ENCODE data around the gene ERVFRD-1. TPM values are rescaled to one million over a fixed set of nuclear protein-coding genes. Genes with fewer than 3 reads are reported as not detected.
"Not testable (repeated sequence)": the region's sequence is repeated elsewhere in the genome, so short reads cannot be mapped to it uniquely, and the experiment has no call there.

Gene ERVFRD-1
- total RNA-seq, 1 donor from 2014 or later, result 0.05 TPM

DNA sequence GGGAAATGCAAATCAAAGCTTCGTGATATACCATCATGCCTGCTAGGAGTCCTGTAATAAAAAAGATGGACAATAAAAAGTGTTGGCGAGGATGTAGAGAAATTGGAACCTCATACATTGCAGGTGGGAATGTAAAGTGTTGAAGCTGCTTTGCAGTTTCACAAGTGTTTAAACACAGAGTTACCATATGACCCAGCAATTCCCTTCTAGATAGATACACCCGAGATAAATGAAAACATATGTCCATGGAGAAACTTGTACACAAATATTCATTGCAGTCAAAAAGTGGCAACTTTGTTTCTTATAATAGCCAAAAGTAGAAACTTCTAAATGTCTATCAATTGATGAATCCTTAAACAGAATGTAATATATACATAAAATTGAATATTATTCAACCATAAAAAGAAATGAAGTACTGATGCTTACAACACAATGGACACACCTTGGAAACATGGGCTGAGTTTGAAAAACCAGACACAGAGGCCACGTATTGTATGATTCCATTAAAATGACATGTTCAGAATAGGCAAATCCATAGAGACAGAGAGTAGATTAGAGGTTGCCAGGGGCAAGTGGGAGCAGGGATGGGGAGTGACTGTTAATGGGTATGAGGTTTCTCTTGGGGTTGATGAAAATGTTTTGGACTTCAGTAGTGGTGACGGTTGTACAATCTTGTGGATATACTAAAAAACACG, 20.8 kb upstream of the ERVFRD-1 start:
- DNase-seq (no peak), ATAC-seq (ENCODE audit: poor library complexity) (no peak)
- intact Hi-C loops (cut with DNase I), result no loop called here

DNA sequence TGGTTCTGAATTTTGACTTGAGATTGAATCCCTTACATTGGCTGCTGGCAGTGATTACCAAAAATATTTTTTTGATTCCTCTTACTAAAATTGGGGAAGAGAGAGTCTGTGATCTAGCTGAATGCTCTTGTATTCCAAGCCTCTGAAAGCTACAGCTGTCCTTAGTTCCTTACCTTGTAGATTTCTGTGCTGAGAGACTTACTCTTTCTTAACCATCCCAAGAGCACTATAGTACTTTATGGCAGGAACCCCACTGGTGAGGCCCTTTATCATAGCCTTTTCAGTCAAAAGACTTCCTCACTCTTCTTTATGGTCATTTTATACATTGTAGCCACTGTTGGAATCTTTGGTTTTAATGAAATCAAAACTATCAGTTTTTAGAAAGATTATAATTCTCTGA, 19.1 kb upstream of the ERVFRD-1 start:
- intact Hi-C loops (cut with DNase I), result no loop called here
- ATAC-seq (ENCODE audit: poor library complexity) (no peak), DNase-seq (no peak)

DNA sequence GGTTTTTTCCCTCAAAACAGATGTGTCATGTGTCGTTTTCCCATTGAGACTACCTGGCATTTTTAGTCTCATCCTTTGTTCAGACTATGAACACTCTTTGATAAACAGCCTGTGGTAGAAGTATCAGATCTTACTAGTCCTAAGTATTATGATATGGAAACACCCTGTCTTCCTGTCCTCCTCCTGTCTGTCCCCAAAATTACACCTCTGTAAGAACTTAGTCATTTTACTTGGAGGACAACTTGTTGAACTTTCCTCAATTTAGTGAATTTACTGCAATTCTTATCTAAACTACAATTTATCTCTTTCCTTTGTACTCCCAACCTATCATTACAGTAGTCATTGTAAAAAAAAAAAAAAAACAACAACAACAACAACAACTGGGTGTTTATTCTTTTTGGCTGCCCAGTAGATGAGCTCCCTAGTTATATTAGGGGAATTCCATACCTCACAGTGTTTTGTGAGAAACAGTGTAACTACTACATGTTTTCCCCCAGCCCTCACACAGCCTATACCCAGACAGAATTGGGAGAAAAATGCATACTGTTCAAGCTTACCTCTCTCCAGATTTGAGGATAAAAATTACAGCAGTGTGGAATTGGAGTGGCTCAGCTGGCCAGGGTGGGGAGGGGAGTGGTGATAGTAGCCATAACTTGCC, 18.5 kb upstream of the ERVFRD-1 start:
- intact Hi-C loops (cut with DNase I), result no loop called here
- no peak for ATAC-seq (ENCODE audit: poor library complexity)

DNA sequence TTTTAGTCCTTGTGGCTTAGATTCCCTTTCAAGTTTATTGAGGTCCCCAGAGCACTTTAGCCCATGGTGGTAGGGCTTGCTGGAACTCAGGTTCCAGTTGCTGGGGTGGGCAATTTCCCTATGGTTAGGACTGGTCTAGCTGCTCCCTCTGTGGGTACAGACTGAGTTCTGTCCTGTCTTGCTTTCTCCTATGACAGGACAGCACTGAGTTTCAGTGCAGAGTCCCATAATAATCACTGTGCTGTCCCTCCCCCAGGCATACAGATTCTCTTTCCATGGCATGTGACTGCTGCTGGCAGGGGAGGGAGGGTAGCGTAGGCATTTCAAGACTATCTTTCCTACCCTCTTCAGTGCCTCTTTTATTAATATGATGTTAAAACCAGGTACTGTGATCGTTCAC, 17.1 kb upstream of the ERVFRD-1 start:
- ATAC-seq (ENCODE audit: poor library complexity), result peak; percentile 74

More for the DNA sequence above, 18.5 kb upstream of the ERVFRD-1 start:
- no peak for DNase-seq

DNA sequence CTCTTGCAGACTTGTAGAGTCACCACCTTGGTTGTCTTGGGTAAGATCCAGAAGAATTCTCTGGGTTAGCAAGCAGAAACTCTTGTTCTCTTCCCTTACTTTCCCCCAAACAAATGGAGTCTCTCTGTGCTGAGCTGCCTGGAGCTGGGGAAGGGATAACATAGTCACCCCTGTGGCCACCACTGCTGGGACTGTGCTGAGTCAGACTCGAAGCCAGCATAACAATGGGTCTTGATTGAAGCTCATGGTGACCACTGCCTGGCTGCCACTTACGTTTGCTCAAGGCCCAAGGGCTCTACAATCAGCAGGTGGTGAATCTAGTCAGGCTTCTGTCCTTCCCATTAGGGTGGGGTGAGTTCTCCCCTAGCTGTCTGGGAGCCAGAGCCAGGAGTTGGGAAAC, 15.4 kb upstream of the ERVFRD-1 start:
- no peak for DNase-seq
- ATAC-seq (ENCODE audit: poor library complexity), result no peak
- intact Hi-C loops (cut with DNase I), result no loop called here

More for the DNA sequence above, 17.1 kb upstream of the ERVFRD-1 start:
- no peak for DNase-seq
- intact Hi-C loops (cut with DNase I), result no loop called here

DNA sequence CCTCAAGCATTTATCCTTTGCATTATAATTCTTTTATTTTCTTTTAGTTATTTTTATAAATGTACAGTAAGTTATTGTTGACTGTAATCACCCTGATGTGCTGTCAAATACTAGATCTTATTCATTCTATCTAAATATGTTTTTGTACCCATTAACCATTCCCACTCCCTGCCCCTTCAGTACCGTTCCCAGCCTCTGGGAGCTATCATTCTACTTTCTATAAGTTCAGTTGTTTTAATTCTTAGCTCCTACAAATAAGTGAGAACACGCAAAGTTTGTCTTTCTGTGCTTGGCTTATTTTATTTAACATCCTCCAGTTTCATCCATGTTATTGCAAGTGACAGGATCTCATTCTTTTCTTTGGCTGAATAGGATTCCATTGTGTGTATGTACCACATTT, 12.5 kb upstream of the ERVFRD-1 start:
- intact Hi-C loops (cut with DNase I), result no loop called here
- ATAC-seq (ENCODE audit: poor library complexity) (no peak), DNase-seq (no peak)

DNA sequence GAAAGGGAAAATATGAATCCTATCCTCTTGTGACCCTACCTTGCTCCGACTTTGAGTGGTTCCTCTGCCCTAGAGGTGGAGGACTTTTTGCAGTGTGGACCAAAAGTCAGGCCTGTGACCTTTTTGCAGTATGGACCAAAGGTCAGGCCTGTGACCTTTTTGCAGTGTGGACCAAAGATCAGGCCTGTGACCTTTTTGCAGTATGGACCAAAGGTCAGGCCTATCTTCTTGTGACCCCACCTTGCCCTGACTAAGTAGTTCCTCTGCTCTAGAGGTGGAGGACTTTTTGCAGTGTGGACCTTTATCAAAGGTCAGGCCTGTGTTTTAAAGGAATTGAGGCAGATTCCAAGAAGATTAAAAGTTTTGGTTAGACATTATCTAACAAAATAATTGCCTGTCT, 10.9 kb upstream of the ERVFRD-1 start:
- DNase-seq (no peak), ATAC-seq (ENCODE audit: poor library complexity) (no peak)
- intact Hi-C loops (cut with DNase I), result no loop called here

DNA sequence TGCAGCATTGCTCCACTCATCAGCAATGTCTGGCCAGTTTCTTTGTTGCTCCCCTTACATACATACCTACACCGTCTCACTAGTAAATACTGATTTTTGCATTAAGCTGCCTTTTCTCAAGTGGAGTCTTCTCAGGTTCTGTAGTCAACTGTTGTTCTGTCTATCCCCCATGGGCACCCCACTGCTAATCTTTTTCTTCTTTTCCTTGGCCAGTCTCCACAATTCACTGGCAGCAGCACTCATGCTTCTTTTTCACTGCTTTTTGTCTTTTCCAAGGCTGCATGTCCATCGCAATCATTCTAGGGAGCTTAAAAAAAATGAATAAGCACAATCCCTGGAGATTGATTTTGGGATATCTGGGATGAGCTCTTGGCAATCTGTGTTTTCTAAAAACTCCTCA, 10.3 kb upstream of the ERVFRD-1 start:
- no peak for DNase-seq

DNA sequence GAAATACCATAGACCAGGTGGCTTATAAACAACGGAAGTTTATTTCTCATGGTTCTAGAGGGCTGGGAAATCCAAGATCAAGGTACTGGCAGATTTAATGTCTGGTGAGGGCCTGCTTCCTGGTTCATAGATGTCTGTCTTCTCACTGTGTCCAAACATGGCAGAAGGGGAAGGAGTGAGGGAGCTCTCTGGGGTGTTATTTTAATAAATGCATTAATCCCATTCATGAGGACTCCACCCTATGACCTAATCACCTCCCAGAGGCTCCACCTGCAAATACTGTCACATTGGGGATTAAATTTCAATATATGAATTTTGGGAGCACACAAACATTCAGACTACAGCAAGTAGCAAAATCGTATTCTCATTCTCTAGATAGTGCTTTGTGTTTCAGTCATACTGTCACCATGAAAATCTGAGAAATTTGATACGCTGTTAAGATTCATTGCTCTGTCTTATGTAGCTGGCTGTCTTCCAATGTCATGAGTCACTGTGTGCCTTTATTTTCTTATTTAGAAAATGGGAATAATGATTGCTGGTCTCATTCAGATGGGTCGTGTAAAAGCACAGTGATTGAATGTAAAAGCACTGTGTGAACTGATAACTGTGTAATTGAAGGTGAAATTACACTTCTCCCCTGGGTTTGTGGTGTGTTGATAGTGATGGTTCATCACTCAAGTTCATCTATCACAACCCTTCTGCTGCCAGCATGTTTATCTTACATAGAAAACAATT, 8.9 kb upstream of the ERVFRD-1 start:
- intact Hi-C loops (cut with DNase I), result no loop called here
- ATAC-seq (ENCODE audit: poor library complexity) (no peak), DNase-seq (no peak)

More for the DNA sequence above, 10.3 kb upstream of the ERVFRD-1 start:
- ATAC-seq (ENCODE audit: poor library complexity), result peak; percentile 55
- intact Hi-C loops (cut with DNase I), result no loop called here

DNA sequence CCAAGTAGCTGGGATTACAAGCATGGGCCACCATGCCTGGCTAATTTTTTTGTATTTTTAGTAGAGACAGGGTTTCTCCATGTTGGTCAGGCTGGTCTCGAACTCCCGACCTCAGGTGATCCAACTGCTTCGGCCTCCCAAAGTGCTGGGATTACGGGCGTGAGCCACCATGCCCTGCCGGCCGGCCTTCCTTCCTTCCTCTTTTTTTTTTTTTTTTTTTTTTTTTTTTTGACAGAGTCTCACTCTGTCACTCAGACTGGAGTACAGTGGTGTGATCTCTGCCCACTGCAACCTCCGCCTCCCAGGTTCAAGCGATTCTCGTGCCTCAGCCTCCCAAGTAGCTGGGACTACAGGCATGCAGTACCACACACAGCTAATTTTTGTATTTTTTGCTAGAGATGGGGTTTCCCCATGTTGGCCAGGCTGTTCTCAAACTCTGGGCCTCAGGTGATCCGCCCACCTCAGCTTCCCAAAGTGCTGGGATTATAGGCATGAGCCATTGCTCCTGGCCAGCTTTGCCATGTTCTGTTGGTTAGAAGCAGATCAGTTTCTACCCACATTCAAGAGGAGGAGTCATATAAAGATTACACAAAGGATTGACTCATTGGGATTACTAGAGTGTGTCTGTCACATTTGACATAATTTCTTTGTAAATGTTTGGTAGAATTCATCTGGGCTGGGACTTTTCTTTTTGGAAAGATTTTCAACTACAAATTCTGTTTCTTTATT, 4.4 kb upstream of the ERVFRD-1 start:
- intact Hi-C loops (cut with DNase I); ATAC-seq (ENCODE audit: poor library complexity); DNase-seq: not testable (repeated sequence)

DNA sequence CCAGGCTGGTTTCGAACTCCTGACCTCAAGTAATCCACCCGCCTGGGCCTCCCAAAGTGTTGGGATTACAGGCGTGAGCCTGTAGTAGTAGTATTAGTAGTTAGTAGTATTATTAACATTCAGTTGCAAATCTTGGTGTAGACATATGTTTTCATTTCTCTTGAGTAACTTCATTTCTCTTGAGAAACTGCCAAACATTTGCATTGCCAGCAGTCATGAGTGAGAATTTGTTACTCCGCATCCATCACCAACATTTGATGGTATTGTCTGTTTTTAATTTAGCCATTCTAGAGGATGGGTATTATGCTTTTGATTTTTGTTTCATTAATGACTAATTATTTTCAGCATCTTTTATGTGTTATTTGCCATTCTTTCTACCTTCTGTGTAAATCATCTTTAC, 1.5 kb upstream of the ERVFRD-1 start:
- intact Hi-C loops (cut with DNase I), result no loop called here
- no peak for ATAC-seq (ENCODE audit: poor library complexity)
- DNase-seq, result no peak

DNA sequence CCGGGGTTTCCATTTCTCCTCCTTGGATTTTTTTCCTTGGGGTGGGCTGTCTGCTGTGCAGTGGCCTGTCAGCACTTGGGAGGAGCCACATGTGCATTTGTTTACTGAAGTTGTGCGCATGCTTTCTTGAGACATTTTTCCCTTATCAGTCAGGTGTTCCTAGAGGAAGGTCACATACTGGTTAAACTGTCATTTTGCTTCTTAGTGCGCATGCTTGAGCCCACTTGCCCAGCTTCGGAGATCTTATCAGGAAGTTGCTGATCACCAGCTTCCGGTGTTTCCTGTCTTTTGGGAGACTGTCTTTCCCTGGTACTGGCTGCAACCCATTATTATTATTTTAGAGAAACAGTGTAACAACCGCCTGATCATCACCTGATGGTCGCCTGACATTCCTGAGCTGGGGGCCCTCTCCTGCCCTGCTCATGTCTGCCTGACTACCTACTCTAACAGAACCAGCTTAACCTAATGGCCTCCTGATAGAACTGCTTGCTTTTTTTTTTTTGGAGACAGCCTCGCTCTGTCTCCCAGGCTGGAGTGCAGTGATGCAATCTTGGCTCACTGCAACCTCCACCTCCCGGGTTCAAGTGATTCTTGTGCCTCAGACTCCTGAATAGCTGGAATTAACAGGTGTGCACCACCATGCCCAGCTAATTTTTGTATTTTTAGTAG, 378 bp upstream of the ERVFRD-1 start:
- no peak for DNase-seq
- ATAC-seq (ENCODE audit: poor library complexity), result peak; percentile 22
- intact Hi-C loops (cut with DNase I), result no loop called here

DNA sequence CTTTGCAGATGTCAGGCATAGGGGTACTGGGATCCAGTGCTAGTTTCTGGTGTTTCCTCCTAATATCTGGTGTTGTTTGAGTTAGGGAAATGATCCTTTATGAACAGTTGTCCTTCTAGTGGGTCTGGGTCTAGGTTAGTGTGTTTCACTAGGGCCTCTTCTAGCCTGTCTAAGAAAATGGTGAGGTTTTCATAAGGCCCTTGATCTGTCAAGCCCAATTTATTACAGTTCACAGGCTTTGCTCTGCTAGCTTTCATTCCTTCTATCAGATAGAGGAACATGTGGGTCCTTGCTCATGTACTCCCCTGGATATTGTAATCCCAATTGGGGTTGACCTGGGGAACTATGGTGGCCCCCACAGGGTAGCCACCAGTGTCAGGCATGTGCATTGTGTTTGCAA, 2.8 kb downstream of the ERVFRD-1 start:
- DNase-seq (no peak), ATAC-seq (ENCODE audit: poor library complexity) (no peak)
- intact Hi-C loops (cut with DNase I), result no loop called here

DNA sequence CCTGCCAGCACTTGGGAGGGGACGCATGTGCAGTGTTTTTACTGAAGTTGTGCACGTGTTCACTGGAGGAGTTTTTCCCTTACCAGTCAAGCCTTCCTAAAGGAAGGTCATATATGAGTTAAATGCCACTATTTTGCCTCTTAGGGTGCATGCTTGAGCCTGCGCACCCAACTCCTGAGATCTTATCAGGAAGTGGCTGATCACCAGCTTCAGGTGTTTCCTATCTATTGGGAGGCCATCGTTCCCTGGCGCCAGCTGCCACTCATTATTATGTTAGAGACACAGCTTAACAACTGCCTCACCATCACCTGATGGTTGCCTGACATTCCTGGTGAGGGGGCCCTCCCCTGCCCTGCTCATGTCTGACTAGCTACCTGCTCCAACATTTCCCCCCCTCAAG, 8.5 kb downstream of the ERVFRD-1 start:
- ATAC-seq (ENCODE audit: poor library complexity), result no peak
- DNase-seq, result no peak
- intact Hi-C loops (cut with DNase I), result no loop called here

DNA sequence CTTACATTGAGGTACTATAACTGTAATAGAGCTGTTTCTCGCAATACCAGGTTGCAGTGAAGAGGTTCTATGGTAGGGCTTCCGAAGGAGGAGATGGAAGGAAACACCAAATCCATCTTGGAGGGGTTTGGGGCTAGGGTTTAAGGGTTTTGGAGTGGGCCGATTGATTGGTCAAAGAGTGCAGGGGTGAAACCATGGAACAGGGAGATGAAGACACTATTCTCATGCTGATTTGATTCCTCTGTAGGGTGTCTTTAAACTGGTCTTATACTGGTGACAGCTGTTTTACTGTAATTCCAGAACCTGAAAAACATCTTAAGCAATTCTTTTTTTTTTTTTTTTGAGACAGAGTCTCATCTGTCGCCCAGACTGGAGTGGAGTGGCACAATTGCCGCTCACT, 10.1 kb downstream of the ERVFRD-1 start:
- intact Hi-C loops (cut with DNase I), result no loop called here
- DNase-seq (no peak), ATAC-seq (ENCODE audit: poor library complexity) (no peak)

DNA sequence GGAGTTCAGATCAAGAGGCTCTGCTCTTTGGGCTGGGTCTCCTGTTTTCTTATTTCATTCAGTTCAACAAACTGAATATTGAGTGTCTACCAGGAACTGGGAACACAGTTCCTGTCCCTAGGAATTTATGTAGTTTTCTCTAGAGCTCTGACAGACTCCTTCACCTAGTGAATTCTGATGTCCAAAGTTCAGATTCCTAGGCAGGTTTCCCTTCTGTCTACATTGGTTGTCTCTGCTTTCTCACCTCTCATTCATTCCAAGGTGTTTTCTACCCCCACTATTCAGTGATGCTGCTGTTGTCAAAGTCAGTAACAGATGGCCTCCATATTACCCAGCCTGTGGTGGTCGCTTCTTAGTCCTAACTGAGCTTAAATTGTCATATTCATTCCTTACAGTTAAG, 13.5 kb downstream of the ERVFRD-1 start:
- intact Hi-C loops (cut with DNase I), result no loop called here
- DNase-seq (no peak), ATAC-seq (ENCODE audit: poor library complexity) (no peak)

DNA sequence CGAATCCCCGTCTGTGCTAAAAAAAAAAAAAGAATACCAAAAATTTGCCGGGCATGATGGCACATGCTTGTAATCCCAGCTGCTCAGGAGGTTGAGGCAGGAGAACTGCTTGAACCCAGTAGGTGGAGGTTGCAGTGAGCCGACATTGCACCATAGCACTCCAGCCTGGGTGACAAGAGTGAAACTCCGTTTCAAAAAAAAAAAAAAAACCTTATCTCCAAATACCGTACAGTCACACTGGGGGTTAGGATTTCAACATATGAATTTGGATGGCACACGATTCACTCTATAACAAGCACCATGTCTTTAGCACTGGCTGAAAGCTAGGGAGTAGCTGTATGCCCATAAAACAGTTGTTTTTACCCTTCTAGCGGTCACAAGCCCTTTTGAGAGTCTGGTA, 14.0 kb downstream of the ERVFRD-1 start:
- ATAC-seq (ENCODE audit: poor library complexity) (no peak), DNase-seq (no peak)
- intact Hi-C loops (cut with DNase I), result no loop called here

DNA sequence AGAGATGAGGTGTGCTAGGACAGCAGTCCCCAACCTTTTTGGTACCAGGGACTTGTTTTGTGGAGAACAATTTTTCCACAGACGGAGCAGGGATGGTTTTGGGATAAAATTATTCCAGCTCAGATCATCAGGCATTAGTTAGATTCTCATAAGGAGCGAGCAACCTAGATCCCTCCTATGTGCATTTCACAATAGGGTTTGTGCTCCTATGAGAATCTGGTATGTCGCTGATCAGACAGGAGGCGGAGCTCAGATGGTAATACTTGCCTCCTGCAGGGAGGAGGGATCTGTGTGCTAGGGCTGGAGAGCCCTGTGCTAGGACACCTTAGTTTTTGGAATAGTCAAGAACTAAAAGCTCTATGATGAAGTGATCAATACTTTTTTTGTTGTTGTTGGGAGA, 15.4 kb downstream of the ERVFRD-1 start:
- ATAC-seq (ENCODE audit: poor library complexity) (no peak), DNase-seq (no peak)
- intact Hi-C loops (cut with DNase I), result no loop called here

DNA sequence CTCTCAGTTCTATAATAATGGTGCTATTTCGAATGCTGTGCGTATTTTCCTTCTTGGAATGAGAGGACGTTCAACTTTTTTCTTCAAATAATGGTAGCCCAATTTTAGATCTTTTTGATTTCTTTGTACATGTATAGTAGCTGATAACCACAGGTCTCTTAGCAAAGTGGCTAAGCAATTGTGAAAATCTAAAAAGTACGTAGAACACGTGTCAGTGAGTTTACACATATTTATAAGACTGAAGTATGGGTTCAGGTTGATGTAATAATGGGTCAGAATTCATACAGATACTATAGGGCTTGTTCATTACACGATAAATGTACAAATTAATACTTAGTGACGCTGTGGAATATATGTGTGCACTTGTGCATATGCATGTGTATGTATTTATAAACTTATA, 16.6 kb downstream of the ERVFRD-1 start:
- ATAC-seq (ENCODE audit: poor library complexity) (no peak), DNase-seq (no peak)
- intact Hi-C loops (cut with DNase I), result no loop called here
